ENCODE measurements around the gene API5. TPM values are rescaled to one million over a fixed set of nuclear protein-coding genes. Genes with fewer than 3 reads are reported as not detected.

The API5 gene
- total RNA-seq, 1 experiment from 2014 or later = 122 TPM

DNA sequence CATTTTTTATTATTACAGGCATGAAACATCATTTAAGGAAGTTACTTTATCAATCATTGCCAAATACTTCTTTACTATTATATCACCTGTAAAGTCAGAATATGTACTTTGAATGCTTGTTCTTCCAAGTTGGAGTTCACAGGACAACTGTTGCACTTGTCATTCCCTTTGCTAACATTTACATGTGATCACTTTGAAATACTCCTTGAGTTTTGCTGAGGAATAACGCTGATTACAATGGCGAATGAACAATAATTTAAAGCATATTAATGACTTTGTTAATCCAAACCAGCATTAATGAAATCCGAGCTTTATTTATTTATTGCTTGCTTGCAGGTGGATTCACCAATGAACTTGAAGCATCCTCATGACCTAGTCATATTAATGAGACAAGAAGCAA is 67.1 kb downstream of the API5 start (continued):
- TF ChIP-seq, protein P1, sequence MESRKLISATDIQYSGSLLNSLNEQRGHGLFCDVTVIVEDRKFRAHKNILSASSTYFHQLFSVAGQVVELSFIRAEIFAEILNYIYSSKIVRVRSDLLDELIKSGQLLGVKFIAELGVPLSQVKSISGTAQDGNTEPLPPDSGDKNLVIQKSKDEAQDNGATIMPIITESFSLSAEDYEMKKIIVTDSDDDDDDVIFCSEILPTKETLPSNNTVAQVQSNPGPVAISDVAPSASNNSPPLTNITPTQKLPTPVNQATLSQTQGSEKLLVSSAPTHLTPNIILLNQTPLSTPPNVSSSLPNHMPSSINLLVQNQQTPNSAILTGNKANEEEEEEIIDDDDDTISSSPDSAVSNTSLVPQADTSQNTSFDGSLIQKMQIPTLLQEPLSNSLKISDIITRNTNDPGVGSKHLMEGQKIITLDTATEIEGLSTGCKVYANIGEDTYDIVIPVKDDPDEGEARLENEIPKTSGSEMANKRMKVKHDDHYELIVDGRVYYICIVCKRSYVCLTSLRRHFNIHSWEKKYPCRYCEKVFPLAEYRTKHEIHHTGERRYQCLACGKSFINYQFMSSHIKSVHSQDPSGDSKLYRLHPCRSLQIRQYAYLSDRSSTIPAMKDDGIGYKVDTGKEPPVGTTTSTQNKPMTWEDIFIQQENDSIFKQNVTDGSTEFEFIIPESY (IDR thresholded peaks at IDR 0.05; ENCODE audit: extremely low read depth, insufficient replicate concordance, low read length) = no peak
- TF ChIP-seq FOSL1 (IDR thresholded peaks at IDR 0.05; ENCODE audit: low read depth) (no peak), ZFX (IDR thresholded peaks at IDR 0.05) (no peak), POLR2A (IDR thresholded peaks at IDR 0.05; ENCODE audit: borderline replicate concordance, extremely low read depth, insufficient read depth, insufficient read length) (no peak), CEBPB (IDR thresholded peaks at IDR 0.05; ENCODE audit: low read depth) (no peak)
- TF ChIP-seq, protein P2, sequence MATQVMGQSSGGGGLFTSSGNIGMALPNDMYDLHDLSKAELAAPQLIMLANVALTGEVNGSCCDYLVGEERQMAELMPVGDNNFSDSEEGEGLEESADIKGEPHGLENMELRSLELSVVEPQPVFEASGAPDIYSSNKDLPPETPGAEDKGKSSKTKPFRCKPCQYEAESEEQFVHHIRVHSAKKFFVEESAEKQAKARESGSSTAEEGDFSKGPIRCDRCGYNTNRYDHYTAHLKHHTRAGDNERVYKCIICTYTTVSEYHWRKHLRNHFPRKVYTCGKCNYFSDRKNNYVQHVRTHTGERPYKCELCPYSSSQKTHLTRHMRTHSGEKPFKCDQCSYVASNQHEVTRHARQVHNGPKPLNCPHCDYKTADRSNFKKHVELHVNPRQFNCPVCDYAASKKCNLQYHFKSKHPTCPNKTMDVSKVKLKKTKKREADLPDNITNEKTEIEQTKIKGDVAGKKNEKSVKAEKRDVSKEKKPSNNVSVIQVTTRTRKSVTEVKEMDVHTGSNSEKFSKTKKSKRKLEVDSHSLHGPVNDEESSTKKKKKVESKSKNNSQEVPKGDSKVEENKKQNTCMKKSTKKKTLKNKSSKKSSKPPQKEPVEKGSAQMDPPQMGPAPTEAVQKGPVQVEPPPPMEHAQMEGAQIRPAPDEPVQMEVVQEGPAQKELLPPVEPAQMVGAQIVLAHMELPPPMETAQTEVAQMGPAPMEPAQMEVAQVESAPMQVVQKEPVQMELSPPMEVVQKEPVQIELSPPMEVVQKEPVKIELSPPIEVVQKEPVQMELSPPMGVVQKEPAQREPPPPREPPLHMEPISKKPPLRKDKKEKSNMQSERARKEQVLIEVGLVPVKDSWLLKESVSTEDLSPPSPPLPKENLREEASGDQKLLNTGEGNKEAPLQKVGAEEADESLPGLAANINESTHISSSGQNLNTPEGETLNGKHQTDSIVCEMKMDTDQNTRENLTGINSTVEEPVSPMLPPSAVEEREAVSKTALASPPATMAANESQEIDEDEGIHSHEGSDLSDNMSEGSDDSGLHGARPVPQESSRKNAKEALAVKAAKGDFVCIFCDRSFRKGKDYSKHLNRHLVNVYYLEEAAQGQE (IDR thresholded peaks at IDR 0.05; ENCODE audit: low read depth) = no peak

DNA sequence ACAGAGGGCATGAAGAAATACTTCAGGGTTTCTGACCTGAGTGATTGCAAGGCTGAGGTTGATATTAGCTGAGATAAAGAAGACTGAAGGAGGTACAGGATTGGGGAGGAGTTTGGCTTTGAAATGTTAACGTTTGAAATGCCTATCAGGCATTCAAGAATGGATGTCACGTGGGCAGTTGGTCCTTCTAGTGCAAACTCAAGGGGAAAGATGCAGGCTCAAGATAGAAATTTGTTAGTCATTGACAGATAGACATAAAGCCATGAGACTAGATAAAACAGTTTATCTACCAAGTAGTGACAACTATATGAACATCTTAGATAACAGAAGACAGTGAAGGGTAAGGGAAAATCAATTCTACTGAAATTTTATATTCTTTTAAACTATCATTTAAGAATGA is 70.0 kb downstream of the API5 start:
- H3K36me3 ChIP-seq (ENCODE audit: control insufficient read depth in 1 of 2, insufficient read depth in 2 of 2, low read length in 2 of 2) = peaks cover 2 to 9% of the 10 kb centered on the region in 2 experiments; a peak in 2 of 4 replicates
- H3K9ac ChIP-seq (ENCODE audit: low read length) = no peak overlapping the region
- H3K79me2 ChIP-seq (ENCODE audit: insufficient read depth, low read length) = peaks cover 14% of the 10 kb centered on the region
- CTCF ChIA-PET = no interaction called here
- RAD21 ChIA-PET (ENCODE audit: low non-redundant PET in 1 of 2, low total read pairs in 2 of 2, uncharacterized antibody in 2 of 2, unreplicated experiment in 2 of 2) = no interaction called here
- H3K4me3 ChIP-seq (replicated peaks in 1 of 2; ENCODE audit: low read depth in 1 of 2, low read length in 2 of 2) = no peak overlapping the region
- no peak overlapping the region for H3K4me2 ChIP-seq (ENCODE audit: low read length)
- TSS peak; percentile 23 for BruUV-seq (replicated peaks)
- no peak overlapping the region for H3K27ac ChIP-seq (ENCODE audit: low read depth, low read length)
- POLR2A ChIA-PET = no interaction called here
- no peaks in the 10 kb centered on the region for H3K9me3 ChIP-seq (ENCODE audit: control insufficient read depth in 1 of 2, insufficient read depth in 1 of 2, low read depth in 1 of 2, low read length in 2 of 2)
- H2AFZ ChIP-seq (ENCODE audit: low read depth, low read length, poor library complexity, severe bottlenecking) = no peak overlapping the region
- ATAC-seq (no peak), DNase-seq (ENCODE audit: low read depth, low spot score) (no peak)
- H4K20me1 ChIP-seq (ENCODE audit: insufficient read depth) = no peaks in the 10 kb centered on the region
- no peaks in the 10 kb centered on the region for H3K9me2 ChIP-seq (ENCODE audit: insufficient read depth)
- intact Hi-C loops (cut with micrococcal nuclease) = no loop called here
- no peaks in the 10 kb centered on the region for H3K4me1 ChIP-seq (ENCODE audit: control insufficient read depth in 1 of 2, insufficient read depth in 2 of 2, low read length in 2 of 2)
- no peaks in the 10 kb centered on the region for H3K27me3 ChIP-seq (ENCODE audit: insufficient read depth, low read length)
- no peak for TF ChIP-seq ZNF274 (IDR thresholded peaks at IDR 0.05; ENCODE audit: low read depth, low read length)
- TF ChIP-seq, protein P1 (IDR thresholded peaks at IDR 0.05; ENCODE audit: extremely low read depth, insufficient replicate concordance, low read length) = no peak
- TF ChIP-seq TCF7L2 (IDR thresholded peaks at IDR 0.05; ENCODE audit: borderline replicate concordance, extremely low read depth, insufficient read depth, insufficient read length) = no peak
- no peak for TF ChIP-seq SRF (IDR thresholded peaks at IDR 0.05; ENCODE audit: low read depth)
- no peak for TF ChIP-seq SP1 (IDR thresholded peaks at IDR 0.05; ENCODE audit: low read depth)
- TF ChIP-seq YY1 (IDR thresholded peaks at IDR 0.05; ENCODE audit: extremely low read depth, insufficient replicate concordance, low read depth, low read length) = no peak
- no peak for TF ChIP-seq FOSL1 (IDR thresholded peaks at IDR 0.05; ENCODE audit: low read depth)
- TF ChIP-seq EGR1 (IDR thresholded peaks at IDR 0.05; ENCODE audit: low read depth) = no peak
- TF ChIP-seq SIN3A (IDR thresholded peaks at IDR 0.05; ENCODE audit: low read depth) = no peak
- no peak for TF ChIP-seq RAD21 (IDR thresholded peaks at IDR 0.05; ENCODE audit: low read depth)
- no peak for TF ChIP-seq CEBPB (IDR thresholded peaks at IDR 0.05; ENCODE audit: low read depth)
- TF ChIP-seq, protein P3, sequence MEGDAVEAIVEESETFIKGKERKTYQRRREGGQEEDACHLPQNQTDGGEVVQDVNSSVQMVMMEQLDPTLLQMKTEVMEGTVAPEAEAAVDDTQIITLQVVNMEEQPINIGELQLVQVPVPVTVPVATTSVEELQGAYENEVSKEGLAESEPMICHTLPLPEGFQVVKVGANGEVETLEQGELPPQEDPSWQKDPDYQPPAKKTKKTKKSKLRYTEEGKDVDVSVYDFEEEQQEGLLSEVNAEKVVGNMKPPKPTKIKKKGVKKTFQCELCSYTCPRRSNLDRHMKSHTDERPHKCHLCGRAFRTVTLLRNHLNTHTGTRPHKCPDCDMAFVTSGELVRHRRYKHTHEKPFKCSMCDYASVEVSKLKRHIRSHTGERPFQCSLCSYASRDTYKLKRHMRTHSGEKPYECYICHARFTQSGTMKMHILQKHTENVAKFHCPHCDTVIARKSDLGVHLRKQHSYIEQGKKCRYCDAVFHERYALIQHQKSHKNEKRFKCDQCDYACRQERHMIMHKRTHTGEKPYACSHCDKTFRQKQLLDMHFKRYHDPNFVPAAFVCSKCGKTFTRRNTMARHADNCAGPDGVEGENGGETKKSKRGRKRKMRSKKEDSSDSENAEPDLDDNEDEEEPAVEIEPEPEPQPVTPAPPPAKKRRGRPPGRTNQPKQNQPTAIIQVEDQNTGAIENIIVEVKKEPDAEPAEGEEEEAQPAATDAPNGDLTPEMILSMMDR (IDR thresholded peaks at IDR 0.05 in 2 of 3, conservative IDR thresholded peaks at IDR 0.05 in 1 of 3; ENCODE audit: borderline replicate concordance in 1 of 3, insufficient read depth in 1 of 3, low read depth in 2 of 3, low read length in 2 of 3) = no peak
- TF ChIP-seq, protein P4, sequence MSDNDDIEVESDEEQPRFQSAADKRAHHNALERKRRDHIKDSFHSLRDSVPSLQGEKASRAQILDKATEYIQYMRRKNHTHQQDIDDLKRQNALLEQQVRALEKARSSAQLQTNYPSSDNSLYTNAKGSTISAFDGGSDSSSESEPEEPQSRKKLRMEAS (IDR thresholded peaks at IDR 0.05) = no peak
